DMS153 treated with DMSO at 0.1 percent for 48 hours (cell line): ENCODE measurements around the gene TMEM176B.

Source experiments
- DNase-seq: peaks from one replicate; lab custom pipeline; 2025; ENCODE audit not compliant: unreplicated experiment; lab: John Stamatoyannopoulos, UW

The TMEM176B gene

DNA sequence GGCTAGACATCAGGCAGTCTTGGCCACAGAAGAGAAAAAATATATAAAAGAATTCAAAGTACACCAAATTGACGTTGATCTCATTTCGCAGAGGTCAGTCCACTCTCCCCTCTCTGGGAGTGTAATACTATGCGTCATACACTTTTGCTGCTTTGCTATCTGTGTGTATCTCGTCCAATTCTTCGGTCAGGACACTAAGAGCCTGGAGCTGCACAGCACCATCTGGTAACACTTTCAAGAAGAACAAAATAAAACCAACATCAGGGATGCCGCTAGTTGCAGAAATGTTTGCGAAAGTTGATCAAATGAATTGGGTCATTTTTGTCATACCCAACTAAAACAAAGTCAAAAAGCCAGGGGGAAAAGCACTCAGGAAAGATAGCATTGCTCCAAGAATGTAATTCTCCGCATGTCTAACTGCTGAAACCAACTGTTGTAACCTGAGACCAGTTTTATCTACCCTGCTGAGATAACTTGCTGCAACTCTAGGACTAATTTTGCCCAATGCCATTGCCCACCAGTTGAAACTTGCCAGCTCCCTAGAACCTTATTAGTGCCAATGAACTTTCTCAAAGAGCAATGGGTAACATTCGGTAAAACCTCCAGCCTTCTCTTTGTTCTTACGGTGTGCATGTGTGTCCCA lies 23.4 kb upstream of the TMEM176B start:
- DNase-seq = no peak

- no peak for DNase-seq
These were observed 22.9 kb upstream of the TMEM176B start for GRCh38 chr7:150823043-150823442.

- DNase-seq = no peak
These were observed 20.5 kb upstream of the TMEM176B start for GRCh38 chr7:150820578-150821198.

GRCh38 chr7:150820148-150820547 lies 20.0 kb upstream of the TMEM176B start:
- DNase-seq = no peak

DNA sequence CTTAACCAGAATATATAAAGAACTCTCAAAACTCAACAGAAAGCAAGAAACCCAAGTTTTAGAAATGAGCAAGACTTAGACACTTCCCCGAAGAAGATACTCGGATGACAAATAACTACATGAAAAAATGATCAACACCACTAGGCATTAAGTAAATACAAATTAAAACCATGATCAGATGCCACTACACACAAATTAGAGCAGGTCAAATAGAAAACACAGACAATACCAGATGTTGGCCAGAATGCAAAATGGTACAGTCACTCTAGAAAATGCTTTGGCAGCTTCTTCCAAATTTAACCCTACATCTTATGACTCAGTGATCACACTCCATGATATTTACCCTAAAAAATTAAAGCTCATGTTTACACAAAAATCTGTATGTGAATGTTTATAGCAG lies 18.8 kb upstream of the TMEM176B start:
- DNase-seq = no peak

DNA sequence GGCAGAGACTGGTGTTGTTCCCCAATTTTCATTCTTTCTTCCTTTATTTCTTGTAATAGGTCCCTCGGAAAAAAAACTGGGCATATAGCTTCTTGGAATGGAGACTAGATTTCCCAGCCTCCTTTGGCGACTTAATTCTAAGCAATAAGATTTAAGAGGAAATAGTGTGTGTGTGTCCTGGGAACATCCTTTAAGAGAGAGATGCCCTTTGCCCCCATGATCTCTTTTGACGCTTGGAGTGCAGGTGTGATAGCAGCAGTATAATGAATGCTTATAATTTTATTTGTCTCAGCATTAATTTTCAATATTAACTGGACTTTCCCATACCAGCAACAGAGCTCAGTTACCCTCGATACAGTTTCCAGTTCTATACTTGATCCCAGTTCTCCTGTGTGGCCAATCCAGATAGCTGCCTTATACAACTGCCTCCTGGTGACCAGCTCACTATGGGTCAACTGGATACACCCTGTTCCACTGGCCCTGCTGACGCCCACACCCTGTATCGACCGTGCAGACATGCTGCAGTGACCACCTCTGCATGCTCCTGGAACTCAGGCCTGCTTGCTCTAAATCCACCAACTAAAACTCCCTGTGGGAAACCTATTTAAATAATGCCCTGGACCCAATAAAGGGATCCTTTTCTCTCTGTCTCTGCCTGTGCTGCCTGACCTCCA lies 14.3 kb upstream of the TMEM176B start:
- DNase-seq = no peak

- peak; percentile 26 for DNase-seq
These were observed 7.7 kb upstream of the TMEM176B start for GRCh38 chr7:150807616-150808438.

DNA sequence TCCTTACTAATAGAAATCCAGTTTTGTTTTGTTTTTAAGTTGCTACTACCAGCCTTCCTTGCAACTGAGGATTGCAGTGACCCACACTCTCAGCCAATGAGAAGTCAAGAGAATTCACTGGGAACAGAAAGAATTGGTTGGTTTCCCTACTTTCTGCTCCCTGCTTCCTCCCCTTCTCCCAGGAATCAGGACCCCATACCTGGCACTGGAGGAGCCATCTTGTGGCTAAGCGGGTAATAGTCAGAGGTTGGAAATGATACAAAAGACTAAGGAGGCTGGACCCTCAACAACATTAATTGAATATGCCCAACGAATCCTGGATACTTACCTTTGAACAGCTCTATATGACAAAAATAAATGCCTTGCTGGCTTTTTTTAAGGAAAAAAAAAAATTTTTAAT lies 6.7 kb upstream of the TMEM176B start:
- no peak for DNase-seq

GRCh38 chr7:150806454-150806853 lies 6.3 kb upstream of the TMEM176B start:
- no peak for DNase-seq

- no peak for DNase-seq
These were observed 5.7 kb upstream of the TMEM176B start for GRCh38 chr7:150805864-150806263.

DNA sequence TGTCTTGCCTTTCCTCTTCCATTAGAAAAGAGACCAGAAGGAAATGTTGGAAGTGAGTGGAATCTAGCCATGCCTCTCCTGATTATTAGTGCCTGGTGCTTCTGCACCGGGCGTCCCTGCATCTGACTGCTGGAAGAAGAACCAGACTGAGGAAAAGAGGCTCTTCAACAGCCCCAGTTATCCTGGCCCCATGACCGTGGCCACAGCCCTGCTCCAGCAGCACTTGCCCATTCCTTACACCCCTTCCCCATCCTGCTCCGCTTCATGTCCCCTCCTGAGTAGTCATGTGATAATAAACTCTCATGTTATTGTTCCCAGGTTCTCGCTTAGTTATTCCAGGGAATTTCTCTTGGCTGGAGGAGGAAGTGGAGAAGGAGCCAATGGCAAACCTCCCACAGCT lies 4.6 kb upstream of the TMEM176B start:
- no peak for DNase-seq

GRCh38 chr7:150803161-150803860 lies 3.1 kb upstream of the TMEM176B start:
- DNase-seq = peak; percentile 56

DNA sequence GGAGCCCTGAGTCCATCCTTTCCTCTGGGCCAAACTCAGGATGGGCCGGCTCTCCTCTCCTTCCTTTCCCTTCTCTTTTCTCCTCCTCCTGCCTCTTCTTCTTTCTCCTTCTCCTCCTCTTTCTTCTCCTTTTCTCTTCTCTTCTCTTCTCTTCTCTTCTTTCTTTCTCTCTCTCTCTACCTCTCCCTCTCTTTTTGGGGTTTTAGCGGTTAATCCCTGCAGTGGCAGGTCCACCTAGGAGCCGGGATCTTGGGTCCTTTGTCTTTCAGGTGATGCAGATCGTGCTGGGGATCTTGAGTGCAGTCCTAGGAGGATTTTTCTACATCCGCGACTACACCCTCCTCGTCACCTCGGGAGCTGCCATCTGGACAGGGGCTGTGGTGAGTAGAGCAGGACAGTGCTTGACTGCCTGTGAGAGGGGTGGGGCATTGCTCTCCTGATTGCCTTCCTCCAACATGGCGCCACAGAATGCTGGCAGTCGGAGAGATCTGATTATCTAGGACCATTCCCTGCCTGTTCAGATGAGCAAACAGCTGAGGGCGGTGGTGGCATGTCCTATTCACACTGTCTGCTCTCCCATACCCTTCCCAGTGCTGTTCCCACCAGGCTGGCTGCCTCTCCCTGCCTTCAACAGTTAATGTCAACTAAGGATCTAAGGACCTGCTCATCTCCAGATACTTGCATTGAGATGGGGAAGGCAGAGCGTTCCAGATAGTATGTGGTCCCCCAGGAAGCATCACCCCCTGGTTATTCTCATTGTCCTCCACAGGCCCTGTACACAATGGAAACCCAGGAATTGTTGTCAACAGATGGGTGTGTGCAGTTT lies 2.0 kb upstream of the TMEM176B start:
- DNase-seq = peak; percentile 65

DNA sequence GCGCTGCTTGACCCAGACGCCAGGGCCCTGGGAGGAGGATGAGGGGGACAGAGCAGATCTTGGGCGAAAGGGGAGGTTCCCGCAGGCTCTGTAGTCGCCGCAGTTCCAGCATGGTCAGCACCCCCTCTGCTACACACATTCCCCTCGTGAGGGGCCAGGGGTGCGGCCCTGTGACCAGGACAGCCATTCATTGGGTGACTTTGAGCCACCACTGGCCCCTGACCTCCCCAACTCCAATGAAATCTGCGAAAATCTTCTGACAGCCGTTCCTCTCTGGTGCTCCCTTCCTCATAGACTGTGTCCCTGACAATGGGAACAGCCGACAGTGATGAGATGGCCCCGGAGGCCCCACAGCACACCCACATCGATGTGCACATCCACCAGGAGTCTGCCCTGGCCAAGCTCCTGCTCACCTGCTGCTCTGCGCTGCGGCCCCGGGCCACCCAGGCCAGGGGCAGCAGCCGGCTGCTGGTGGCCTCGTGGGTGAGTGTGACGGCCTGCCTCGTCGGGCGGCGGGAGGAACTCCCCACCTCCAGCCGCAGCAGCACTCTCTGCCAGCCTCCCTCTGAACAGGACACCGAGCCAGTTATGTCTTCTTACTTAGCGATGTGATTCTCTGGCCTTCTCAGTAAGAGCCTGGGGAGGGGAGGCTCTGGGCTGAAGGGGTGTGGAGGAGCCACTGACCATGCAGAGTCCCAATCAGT lies 1.2 kb upstream of the TMEM176B start:
- no peak for DNase-seq

DNA sequence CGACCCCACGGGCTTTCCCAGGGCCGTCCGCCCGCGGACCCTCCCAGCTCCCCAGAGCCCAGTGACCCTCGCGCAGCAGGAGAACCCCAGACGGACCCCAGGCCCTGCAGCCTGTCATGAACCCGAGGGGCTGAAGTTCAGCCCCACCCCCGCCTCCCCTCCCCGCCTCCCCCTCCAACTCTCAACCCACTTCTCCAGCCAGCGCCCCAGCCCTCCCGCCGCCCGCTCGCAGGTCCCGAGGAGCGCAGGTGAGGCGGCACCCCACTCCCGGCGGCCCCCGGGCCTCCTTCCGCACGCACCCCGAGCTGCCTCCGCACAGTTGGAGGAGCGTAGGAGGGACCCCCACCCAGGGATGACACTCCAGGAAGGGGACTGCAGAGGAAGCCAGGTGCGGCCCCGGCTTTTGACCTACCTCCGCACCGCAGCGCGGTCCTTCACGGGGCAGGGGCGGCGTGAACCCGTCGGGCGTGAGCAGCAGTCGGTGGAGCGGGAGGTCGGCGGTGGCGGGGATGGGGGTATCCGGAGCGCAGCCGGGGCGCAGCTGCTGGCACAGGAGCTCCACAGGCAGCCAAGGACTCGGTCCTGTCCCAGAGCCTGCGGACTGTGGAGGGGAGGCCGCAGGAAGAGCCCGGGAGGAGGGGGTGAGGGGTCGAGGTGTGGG lies 547 bp upstream of the TMEM176B start, which contains the start of gene TMEM176A:
Gene TMEM176A, plus strand, starts transcription at position 189 of the 661 bp plus-strand sequence. CDS start 782 bp downstream, outside the sequence.
- no peak for DNase-seq

DNA sequence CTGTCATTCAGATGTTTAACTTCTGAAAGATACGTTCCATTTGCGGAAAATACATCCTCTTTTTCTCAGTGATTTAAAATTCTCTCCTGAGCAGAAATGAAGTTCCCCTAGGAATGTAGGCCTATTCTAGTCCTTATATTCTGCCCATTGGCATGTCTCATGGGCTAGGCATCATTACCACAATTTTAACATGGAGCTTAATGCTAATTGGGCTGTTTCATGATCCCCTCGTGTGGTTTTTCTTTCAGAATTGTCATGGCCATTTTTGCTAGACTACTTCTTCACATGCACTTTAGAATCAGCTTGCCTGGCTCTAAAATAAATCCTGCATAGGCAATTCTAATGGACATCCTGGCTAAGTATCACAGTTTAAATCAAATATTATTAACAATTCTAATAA lies 1.0 kb downstream of the TMEM176B start:
- DNase-seq = no peak

DNA sequence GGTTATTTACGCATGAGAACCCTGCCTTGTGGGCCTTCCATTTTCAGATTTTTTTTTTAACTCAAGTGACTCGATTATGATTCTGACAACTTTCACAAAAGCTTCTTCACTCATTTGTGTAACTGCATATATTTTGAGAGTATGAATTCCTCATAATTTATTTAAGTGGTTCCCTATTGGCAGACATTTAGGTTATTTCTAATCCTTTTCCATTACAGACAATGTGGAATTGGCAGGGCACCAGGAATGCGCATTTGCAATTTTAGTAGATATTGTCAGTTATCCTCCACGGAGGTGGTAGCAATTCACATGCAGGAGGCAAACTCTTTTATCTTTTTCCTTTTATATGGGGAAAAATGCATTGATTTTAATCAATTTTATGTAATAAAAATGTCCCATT lies 2.5 kb downstream of the TMEM176B start:
- DNase-seq = no peak

DNA sequence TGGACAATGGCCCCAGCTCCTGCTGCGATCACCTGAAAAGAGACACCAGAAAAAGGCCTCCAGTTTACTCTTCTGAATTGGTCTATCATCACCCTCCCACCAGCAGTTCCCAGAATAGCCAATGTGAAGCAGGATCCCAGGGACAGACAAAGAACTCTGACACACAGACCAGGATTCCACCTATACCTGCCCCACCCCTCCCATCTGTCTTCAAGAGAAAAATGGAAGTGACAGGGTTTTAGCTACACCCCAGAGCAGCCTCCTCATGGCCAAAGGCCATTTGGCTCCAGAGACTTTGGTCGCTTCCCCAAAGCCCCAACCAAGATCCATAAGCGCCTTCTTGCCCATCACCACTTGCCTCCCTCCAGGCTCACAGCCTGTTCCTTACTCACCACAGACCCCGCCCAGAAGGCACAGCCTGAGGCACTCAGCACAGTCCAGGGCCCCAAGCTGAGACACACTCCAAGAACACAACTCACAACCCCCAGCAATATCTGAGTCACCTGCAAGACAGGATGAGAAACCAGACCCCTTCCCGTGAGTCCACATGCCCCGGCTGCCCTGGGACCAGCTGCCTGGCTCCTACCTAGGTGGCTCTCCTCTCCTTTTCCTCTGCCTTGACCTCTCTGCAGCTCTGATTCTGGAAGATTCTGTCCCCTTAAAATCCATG lies 6.5 kb downstream of the TMEM176B start:
- no peak for DNase-seq
